Measurements from ENCODE around the gene PRELID1.
"Not testable (repeated sequence)": the region's sequence is repeated elsewhere in the genome, so short reads cannot be mapped to it uniquely, and the experiment has no call there.

PRELID1 gene

DNA sequence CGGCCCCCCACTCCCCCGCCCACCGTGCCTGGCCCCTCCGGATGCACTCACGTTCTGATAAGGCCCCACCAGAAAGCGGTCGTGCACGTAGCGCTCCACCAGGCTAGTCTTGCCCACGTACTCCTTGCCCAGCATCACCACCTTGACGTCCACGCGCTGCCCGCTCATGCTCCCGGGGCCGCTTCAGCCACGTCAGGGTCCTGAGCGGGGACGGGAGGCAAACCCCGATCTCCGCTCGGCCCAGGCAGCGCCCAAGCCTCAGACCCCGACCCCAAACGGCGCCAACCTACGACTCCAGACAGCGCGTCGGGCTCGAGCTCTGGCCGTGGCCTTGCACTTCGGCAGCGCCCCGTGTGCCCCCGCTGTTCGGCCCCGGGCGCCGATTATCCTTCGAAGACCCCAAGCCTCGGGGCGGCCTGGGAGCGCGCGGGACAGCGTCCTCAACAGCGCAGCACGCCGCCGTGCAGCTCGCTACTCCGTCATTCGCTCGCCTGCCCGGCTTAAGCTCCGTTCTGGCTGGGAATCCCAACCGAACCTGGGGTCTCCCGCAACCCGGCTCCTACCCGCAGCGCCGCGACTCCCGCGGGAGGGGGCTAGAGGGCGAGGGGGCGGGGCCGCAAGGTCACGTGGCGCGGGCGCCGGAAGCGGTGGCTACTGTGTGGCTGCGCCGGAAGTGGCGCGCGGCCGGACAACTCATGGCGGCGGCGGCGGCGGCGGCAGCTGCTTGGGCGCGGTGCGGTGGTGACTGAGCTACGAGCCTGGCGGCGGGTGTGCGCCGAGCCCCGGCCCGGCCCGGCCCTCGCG lies at the start of gene PRELID1, which contains the start of gene RAB24:
Gene PRELID1 (plus strand): TSS at position 679 of the 804 bp plus-strand sequence. CDS start 187 bp downstream, outside the sequence.
Gene RAB24 (minus strand): TSS at position 599 of the 804 bp plus-strand sequence. CDS start 431 bp downstream, at position 168.
- in situ Hi-C loops (cut with HindIII; ENCODE audit: low sequenced_read_pairs) = no loop called here
- TF ChIP-seq, protein P1, sequence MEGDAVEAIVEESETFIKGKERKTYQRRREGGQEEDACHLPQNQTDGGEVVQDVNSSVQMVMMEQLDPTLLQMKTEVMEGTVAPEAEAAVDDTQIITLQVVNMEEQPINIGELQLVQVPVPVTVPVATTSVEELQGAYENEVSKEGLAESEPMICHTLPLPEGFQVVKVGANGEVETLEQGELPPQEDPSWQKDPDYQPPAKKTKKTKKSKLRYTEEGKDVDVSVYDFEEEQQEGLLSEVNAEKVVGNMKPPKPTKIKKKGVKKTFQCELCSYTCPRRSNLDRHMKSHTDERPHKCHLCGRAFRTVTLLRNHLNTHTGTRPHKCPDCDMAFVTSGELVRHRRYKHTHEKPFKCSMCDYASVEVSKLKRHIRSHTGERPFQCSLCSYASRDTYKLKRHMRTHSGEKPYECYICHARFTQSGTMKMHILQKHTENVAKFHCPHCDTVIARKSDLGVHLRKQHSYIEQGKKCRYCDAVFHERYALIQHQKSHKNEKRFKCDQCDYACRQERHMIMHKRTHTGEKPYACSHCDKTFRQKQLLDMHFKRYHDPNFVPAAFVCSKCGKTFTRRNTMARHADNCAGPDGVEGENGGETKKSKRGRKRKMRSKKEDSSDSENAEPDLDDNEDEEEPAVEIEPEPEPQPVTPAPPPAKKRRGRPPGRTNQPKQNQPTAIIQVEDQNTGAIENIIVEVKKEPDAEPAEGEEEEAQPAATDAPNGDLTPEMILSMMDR (IDR thresholded peaks at IDR 0.05; ENCODE audit: low read depth, low read length) = peak; percentile 38
- H3K4me3 ChIP-seq (ENCODE audit: low read depth, low read length) = peak within 1 kb of the TSS; percentile 88
- peak; percentile 82 for DNase-seq (ENCODE audit: low read depth, low spot score)

- no peak overlapping the region for H3K4me3 ChIP-seq (ENCODE audit: low read depth, low read length)
- TF ChIP-seq, protein P1 (IDR thresholded peaks at IDR 0.05; ENCODE audit: low read depth, low read length) = no peak
- in situ Hi-C loops (cut with HindIII; ENCODE audit: low sequenced_read_pairs) = no loop called here
- no peak for DNase-seq (ENCODE audit: low read depth, low spot score)
Observed at GRCh38 chr5:177256296-177256695, 47.3 kb upstream of the PRELID1 start.

DNA sequence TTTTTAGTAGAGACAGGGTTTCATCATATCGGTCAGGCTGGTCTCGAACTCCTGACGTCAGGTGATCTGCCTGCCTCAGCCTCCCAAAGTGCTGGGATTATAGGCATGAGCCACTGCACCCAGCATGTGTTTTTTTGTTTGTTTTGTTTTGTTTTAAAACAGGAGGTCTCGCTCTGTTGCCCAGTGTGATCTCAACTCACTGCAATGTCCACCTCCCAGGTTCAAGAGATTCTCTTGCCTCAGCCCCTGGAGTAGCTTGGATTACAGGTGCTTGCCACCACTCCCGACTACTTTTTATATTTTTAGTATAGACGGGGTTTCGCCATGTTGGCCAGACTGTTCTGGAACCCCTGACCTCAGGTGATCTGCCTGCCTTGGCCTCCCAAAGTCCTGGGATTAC lies 44.9 kb upstream of the PRELID1 start:
- H3K4me3 ChIP-seq (ENCODE audit: low read depth, low read length); DNase-seq (ENCODE audit: low read depth, low spot score); in situ Hi-C loops (cut with HindIII; ENCODE audit: low sequenced_read_pairs): not testable (repeated sequence)

DNA sequence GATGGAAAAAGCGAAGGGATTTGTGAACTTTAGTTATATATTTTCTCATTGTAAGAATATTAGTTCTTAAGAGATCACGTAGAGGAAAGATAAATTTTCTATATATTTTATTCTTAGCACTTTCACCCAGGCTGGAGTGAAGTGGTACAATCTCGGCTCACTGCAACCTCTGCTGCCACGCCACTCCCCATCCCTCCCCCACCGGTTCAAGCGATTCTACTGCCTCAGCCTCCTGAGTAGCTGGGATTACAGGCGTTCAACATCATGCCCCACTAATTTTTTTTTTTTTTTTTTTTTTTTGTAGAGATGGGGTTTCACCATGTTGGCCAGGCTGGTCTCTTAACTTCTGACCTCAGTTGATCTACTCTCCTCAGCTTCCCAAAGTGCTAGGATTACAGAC lies 42.6 kb upstream of the PRELID1 start:
- DNase-seq (ENCODE audit: low read depth, low spot score) = no peak
- TF ChIP-seq, protein P1 (IDR thresholded peaks at IDR 0.05; ENCODE audit: low read depth, low read length) = no peak
- in situ Hi-C loops (cut with HindIII; ENCODE audit: low sequenced_read_pairs) = no loop called here
- no peak overlapping the region for H3K4me3 ChIP-seq (ENCODE audit: low read depth, low read length)

DNA sequence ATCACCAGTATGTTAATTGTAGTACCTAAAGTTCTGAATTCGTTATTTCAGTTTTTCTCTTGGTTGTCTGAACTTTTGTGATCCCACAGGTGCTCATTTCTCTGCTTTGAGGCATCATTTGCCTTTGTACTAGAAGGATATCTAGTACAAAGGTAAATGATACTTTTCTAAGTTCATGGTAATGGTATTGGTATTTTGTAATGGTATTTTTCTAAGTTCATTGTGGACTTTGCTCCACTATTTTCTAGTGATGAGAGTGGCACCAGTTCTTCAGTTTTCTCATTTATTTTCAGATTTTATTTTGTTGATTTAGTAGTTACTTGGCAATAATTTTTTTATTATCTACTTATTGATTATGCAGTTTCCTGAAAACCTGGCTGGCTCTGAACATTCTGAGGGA lies 42.1 kb upstream of the PRELID1 start:
- no peak overlapping the region for H3K4me3 ChIP-seq (ENCODE audit: low read depth, low read length)
- in situ Hi-C loops (cut with HindIII; ENCODE audit: low sequenced_read_pairs) = no loop called here
- DNase-seq (ENCODE audit: low read depth, low spot score) = no peak
- TF ChIP-seq, protein P1 (IDR thresholded peaks at IDR 0.05; ENCODE audit: low read depth, low read length) = no peak

GRCh38 chr5:177264178-177264577 lies 39.4 kb upstream of the PRELID1 start:
- no peak for DNase-seq (ENCODE audit: low read depth, low spot score)

DNA sequence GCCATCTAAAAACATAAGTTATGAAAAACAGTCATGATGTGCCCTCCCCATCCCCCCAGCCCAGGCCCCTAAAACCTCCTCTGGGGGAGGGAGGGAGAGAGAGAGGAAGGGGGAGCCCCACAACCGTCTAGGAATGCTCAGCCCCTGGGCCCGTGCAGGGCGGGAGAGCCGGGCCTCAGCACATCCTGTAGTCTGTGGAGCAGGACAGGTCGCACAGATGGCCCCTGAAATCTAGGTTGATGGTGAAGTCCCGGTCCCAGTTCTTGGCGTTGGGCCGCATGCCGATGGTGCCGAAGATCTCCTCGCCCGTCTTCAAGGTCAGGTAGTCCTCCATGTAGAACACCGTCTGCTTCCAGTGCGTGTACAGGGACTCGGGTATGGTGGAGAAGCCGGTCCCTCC lies 38.2 kb upstream of the PRELID1 start:
- H3K4me3 ChIP-seq (ENCODE audit: low read depth, low read length) = no peak overlapping the region
- TF ChIP-seq, protein P1 (IDR thresholded peaks at IDR 0.05; ENCODE audit: low read depth, low read length) = no peak
- no peak for DNase-seq (ENCODE audit: low read depth, low spot score)
- in situ Hi-C loops (cut with HindIII; ENCODE audit: low sequenced_read_pairs) = no loop called here

More at GRCh38 chr5:177264178-177264577, 39.4 kb upstream of the PRELID1 start:
- TF ChIP-seq, protein P1 (IDR thresholded peaks at IDR 0.05; ENCODE audit: low read depth, low read length) = no peak
- in situ Hi-C loops (cut with HindIII; ENCODE audit: low sequenced_read_pairs) = no loop called here
- no peak overlapping the region for H3K4me3 ChIP-seq (ENCODE audit: low read depth, low read length)

Data from astrocyte of the spinal cord (primary cell).